ENCODE data around the gene CDC20.

CDC20 gene

DNA sequence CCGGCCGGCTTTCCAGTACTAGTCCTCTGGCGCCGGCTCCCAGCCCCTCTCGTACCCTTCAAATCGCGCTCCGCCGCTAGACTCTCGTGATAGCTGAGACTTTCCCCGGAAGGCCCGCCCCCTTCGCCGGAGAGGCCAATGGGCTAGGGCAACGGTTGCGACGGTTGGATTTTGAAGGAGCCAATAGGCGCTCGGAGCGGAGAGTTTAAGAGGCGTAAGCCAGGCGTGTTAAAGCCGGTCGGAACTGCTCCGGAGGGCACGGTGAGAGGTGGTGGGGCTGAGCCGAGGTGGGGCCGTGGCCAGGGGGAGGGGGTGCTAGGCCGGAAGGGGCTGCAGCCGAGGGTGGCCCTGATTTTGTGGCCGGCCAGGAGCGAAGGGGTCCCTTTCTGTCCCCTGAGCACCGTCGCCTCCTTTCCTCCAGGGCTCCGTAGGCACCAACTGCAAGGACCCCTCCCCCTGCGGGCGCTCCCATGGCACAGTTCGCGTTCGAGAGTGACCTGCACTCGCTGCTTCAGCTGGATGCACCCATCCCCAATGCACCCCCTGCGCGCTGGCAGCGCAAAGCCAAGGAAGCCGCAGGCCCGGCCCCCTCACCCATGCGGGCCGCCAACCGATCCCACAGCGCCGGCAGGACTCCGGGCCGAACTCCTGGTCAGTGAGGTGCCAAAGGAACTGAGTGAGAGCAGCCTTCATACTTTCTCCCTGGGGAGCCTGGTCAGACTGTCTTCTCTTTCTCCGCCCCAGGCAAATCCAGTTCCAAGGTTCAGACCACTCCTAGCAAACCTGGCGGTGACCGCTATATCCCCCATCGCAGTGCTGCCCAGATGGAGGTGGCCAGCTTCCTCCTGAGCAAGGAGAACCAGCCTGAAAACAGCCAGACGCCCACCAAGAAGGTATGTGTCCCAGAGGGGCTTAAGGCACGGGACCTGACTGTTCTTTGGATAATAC is at the start of gene CDC20:
TSS of gene CDC20 (plus strand) at position 236 of the 948 bp plus-strand sequence. CDS start at position 471, 235 bp downstream.
- DNase-seq: peak; percentile 99

DNA sequence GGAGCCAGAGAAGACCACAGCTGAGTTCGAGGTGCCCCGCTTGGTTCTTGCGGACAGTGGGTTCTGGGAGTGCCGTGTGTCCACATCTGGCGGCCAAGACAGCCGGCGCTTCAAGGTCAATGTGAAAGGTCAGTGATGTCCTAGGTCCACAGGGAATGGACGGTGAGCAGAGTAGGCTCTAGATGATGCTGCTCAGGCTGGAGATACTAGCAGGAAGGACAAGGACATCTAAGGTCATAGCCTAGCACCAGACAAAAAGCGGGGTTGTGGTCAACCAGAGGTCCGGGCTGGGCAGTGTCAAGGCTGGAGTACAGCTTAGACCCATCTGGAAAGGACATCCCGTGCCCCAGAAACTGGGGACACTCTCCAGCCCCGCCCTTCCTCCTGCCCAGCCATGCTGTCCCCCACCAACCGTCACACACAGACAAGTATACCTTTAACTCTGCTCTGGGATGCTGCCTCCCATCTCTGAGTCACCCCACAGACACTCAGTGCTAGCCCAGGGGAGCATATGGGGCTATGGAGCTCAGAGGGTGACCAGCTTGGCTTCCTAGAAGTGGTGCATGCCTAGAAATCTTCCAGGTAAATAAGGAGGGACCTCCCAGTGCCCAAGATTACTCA is 49.3 kb upstream of the CDC20 start:
- DNase-seq: no peak

DNA sequence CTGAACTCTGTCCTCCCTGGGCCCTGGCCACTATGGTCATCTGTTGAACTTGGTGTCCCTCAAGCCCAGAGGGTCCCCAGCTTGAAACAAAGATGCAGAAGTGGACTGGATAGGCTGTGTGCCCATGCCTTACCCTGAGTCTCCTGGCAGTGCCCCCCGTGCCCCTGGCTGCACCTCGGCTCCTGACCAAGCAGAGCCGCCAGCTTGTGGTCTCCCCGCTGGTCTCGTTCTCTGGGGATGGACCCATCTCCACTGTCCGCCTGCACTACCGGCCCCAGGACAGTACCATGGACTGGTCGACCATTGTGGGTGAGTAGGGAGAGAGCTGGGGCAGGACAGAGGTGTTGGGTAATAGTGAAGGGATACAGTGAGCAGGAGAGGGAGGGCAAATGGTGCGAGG is 47.3 kb upstream of the CDC20 start:
- no peak for DNase-seq

DNA sequence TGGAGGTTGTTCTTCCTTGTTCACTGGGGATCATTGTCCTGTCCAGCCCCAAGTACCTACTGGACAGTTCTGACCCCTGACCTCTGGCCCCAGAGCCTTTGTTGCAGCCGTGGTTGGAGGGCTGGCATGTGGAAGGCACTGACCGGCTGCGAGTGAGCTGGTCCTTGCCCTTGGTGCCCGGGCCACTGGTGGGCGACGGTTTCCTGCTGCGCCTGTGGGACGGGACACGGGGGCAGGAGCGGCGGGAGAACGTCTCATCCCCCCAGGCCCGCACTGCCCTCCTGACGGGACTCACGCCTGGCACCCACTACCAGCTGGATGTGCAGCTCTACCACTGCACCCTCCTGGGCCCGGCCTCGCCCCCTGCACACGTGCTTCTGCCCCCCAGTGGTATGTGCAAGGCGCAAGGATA is 46.6 kb upstream of the CDC20 start:
- no peak for DNase-seq

DNA sequence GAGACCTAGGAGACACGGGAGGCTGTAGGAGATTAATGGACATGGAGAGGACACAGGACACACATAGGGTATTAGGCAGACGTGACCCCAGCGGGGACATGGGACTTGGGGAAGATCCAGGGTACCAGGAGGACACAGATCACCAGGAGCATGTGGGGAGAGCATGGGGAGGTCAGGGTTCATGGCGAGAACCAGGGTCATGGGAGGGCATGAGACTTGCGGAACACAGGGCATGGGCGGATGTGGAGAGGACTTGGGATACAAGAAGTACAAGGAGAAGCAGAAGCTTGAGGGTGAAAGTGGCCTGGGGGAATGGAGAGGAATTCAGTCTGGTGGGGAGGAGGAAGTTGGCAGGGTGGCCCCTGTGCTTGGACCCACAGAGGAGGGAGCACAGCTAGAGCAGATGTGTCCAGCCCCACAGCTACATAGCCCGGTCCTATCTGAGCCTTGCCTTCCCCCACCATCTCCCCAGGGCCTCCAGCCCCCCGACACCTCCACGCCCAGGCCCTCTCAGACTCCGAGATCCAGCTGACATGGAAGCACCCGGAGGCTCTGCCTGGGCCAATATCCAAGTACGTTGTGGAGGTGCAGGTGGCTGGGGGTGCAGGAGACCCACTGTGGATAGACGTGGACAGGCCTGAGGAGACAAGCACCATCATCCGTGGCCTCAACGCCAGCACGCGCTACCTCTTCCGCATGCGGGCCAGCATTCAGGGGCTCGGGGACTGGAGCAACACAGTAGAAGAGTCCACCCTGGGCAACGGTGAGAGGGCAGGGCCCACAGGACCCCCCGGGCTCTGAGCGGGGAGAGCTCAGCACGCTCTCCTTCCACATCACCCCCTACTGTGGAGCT is 45.9 kb upstream of the CDC20 start:
- no peak for DNase-seq

DNA sequence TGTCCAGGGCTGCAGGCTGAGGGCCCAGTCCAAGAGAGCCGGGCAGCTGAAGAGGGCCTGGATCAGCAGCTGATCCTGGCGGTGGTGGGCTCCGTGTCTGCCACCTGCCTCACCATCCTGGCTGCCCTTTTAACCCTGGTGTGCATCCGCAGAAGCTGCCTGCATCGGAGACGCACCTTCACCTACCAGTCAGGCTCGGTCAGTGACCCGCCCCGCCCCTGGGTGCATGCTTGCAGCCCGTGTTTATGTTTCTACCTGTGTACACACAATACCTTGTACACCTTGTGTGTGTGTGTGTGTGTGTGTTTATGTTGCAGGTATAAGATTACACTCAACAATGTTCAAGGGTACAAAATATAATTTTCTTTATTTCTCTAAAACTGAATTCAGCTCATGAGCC is 45.0 kb upstream of the CDC20 start:
- DNase-seq: no peak

DNA sequence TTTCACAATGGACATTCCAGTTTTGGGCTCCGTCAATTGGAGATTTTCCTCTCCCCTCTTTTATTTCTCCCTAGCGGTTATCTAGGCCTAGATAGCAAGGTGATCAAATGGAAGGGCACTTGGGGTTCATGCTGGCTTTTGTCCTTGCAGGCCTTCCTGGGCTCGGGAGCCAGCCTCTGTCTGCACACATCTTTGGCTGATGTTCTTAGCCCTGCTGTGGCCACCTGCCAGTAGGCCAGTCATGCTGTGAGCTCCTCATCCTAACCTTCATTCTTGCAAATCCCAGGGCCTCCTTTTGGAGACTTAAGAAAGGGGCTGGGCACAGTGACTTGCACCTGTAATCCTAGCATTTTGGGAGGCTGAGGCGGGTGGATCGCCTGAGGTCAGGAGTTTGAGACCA is 44.5 kb upstream of the CDC20 start:
- DNase-seq: no peak

DNA sequence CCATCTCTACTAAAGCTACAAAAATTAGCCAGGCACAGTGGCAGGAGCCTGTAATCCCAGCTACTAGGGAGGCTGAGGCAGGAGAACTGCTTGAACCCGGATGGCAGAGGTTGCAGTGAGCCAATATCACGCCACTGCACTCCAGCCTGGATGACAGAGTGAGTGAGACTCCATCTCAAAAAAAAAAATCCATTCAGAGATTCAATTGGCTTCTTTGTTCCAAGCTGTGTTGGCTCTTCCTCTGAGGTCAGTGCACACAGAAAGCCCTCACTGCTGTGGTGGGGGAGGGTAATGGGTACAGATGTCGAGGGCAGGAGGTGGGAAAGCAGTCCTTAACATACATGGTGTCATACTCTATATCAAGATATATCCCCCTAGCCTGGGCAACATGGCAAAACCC is 43.3 kb upstream of the CDC20 start:
- DNase-seq: no peak

DNA sequence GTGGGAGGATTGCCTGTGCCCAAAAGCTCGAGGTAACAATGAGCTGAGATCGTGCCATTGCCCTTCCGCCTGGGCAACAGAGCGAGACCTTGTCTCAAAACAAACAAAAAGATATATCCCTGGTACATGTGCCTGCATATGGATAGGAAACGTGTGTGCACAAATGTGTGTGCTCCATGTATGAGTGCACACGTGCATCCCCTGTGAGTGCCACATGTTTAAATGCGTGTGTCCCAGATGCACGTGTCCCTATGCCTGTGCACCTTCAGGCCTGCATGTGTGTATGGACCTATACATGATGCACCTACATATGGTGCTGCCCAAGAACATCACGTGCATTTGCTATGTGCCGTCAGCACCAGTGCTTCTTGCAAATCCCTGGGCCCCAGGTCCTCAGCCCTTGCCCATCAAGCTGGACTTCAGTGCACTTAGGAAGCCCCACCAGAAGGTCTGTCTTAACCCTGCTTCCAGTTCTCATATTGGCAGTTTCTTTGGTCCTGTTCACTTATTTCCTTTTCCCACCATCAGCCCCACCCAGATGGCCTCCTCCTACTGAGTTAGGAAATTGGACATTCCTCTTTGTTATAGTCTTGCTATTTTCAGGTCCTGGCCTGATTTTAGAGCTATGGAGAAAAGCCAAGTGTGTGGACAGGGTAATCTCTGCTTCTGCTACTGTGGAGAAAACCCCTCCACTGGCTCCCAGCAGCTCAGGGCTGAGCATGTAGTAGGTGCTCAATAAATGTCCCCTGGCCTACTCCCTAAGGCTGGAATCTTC is 42.6 kb upstream of the CDC20 start:
- no peak for DNase-seq

DNA sequence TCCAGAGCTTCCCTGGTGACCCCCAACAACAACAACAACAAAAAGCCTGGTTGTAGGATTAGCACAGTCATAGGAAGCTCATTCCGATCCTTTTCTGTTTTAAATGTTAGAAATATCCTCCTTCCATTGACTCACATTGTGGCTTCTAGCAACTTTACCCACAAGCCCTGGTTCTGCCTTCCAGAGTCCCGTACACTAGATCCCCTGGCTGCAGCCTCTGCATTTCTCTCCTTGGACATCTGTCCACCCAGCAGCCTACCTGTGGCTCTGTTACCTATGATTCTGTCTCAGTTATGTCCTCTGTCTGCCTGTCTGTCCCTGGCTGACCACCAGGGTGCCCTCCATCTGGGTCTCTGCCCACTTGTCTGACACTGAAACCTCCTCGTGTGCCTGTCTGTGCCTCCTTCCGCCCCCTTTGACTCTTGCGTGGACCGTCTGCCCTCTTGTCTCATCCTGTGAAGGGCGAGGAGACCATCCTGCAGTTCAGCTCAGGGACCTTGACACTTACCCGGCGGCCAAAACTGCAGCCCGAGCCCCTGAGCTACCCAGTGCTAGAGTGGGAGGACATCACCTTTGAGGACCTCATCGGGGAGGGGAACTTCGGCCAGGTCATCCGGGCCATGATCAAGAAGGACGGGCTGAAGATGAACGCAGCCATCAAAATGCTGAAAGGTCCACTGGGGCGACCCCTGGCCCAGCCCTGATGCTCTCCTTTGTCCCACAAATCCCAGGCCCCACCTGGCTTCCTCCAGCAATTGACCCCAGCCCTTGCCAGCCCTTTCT is 41.9 kb upstream of the CDC20 start:
- DNase-seq: no peak

DNA sequence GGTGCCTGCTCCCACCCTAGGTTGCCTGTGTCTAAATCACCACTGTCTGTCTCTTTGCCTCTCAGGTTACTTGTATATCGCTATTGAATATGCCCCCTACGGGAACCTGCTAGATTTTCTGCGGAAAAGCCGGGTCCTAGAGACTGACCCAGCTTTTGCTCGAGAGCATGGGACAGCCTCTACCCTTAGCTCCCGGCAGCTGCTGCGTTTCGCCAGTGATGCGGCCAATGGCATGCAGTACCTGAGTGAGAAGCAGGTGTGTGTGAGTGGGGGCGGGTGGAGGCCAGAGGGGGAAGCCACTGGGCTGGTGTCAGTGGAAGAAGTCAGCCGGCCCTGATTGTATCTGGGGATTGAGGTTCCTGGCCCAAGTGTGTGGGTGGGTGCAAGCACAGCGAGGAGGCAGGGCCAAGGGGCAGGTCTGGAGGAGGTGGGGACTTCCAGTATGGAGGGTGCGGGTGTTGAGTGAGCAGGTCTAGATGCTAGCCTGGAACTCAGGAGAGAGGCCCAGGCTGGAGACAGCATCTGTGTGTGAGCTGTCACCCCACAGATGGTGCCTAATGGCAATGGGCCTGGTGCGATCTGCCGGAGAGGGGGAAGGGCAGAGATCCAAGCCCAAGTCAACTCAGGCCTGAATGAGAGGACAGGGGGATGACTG is 40.8 kb upstream of the CDC20 start:
- DNase-seq: no peak

DNA sequence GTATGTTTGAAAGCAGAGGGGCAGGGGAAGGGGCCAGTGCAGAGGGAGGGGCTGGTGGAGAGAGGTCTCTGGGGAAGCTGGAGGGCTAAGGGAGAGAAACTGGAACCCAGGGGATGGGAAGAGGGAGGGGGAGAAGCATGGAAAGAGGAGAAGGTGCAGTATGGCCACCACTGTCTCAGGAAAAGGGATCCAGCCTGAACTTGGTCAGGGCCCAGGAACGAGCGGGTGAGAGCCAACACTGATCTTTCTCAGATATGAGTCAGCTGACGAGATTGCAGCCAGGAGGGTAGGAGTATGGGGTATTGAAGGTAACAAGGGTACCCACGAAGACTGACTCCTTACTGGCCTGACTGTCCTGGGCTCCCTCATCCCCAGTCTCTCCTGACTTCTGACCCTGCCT is 40.0 kb upstream of the CDC20 start:
- DNase-seq: no peak

DNA sequence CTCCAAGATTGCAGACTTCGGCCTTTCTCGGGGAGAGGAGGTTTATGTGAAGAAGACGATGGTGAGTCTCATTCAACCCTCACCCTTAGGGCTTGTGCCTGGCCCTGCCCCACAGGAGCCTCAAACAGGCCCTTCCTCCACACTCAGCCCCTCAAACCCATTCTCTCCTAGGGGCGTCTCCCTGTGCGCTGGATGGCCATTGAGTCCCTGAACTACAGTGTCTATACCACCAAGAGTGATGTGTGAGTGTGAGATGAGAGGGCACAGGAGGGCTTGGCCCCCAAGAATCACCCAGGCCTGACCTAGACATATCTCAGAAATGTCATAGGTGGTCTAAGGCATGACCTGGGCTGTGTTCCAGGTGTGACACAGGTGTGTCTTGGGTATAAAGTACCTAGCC is 39.5 kb upstream of the CDC20 start:
- peak; percentile 36 for DNase-seq

DNA sequence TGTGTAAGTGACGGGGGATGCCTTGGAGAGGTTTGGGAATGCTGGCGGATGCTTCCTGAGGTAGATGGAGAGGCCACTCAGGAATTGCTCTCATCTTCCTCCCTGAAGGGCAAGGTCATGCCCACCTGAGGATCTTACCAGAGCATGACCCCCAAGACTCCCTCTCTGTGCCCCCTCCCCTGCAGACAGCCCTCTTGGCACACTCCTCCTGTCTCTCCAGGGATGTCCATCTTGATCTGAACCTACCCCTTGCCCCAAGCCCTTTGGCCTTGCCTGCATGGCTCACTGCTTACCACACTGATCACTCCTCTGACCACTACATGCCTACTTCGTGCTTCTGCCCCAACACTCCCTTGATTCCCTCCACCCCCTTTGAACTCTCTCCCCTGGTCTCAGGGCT is 39.0 kb upstream of the CDC20 start:
- peak; percentile 31 for DNase-seq

DNA sequence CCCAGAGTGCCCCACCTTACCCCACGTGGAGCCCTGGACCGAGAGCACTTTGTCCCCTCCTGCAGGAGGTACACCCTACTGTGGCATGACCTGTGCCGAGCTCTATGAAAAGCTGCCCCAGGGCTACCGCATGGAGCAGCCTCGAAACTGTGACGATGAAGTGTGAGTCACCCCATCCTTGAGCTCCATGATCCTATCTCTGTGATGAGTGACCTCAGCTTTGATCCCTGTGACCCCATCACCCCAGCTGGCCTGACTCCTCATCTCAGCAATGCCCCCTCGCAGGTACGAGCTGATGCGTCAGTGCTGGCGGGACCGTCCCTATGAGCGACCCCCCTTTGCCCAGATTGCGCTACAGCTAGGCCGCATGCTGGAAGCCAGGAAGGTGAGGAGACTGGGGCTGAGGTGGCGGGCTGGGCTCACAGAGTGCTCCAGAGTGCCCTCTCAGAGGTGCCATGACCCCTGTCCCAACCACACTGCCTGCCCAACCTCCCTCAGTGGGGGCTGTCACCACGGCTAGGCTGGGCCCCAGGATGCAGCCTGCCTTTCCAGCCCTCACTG is 37.4 kb upstream of the CDC20 start:
- peak; percentile 55 for DNase-seq

DNA sequence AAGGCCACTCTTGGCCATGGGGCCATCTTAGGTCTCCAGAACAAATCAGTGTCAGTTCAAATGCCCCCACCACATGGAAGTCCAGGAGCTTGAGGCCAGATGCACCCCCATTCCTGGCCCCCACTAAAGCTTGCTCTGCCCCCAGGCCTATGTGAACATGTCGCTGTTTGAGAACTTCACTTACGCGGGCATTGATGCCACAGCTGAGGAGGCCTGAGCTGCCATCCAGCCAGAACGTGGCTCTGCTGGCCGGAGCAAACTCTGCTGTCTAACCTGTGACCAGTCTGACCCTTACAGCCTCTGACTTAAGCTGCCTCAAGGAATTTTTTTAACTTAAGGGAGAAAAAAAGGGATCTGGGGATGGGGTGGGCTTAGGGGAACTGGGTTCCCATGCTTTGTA is 36.3 kb upstream of the CDC20 start:
- DNase-seq: peak; percentile 51

DNA sequence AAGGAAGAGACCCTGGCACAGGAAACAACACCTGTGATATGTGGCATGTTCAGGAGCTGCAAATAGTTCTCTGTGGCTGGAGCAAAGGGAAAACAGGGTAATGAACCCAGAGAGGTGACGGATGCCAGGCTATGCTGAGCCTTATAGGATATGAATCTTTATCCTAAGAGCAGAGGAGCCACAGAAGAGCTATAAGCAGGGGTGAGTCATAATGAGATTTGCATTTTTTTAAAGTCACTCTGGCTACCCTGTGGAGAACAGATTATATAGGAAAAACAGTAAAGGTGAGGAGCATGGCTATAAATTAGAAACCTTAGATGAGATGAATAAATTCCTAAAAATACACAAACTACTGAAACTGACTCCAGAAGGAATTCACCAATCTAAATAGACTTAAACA is 34.0 kb upstream of the CDC20 start:
- DNase-seq: no peak

DNA sequence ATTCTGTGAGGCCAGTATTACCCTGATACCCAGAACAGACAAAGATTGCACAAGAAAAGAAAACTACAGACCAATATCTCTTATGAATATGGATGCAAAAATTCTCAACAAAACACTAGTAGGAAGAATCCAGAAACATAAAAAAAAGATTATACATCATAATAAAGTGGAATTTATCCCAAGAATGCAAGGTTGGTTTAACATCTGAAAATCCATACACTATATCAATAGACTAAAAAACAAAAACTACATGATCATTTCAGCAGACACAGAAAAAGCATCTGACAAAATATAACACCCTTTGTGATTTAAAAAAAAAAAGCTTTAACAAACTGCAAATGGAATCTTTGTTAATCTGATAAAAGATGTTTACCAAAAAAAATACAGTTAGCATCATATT is 33.4 kb upstream of the CDC20 start:
- DNase-seq: no peak

DNA sequence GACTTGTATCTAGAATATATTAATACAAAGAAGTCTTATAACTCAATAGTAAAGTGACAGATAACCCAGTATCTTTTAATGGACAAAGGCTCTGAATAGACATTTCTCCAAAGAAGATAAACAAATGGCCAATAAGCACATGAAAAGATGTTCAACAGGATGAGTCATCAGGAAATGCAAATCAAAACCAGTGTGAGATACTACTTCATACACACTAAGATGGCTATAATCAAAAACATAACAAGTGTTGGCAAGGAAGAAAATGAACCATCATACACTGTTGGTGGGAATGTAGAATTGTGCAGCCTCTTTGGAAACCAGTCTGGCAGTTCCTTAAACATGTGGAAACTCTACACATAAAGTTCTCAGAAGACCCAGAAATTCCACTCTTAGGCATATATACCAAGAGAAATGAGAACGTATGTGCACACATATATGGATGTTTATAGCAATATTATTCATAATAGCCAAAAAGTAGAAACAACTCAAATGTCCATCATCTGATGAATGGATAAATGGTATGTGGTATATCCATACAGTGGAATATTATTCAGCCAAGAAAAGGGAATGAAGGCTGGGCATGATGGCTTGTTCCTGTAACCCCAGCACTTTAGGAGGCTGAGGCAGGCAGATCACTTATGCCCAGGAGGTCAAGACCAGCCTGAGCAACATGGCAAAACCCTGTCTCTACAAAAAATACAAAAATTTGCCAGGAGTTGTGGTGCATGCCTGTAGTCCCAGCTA is 31.1 kb upstream of the CDC20 start:
- DNase-seq: no peak

All from activated effector memory CD4-positive, alpha-beta T cell treated with anti-CD3 and anti-CD28 coated beads, Interleukin-2, amount 50 U/mL, for 16 hours (primary cell).